Measurements from ENCODE around the gene B9D1.

The B9D1 gene

GRCh38 chr17:19322129-19322505, 40.4 kb downstream of the B9D1 start:
- no peak for DNase-seq (ENCODE audit: low read depth in 1 of 2, low spot score in 1 of 2)

- no peak for DNase-seq (ENCODE audit: low read depth in 1 of 2, low spot score in 1 of 2)
Measured at GRCh38 chr17:19321481-19322128, 40.9 kb downstream of the B9D1 start.

- DNase-seq (ENCODE audit: low read depth in 1 of 2, low spot score in 1 of 2) = no peak
Measured at GRCh38 chr17:19320876-19321275, 41.6 kb downstream of the B9D1 start.

GRCh38 chr17:19319771-19320505, 42.6 kb downstream of the B9D1 start:
- no peak for DNase-seq (ENCODE audit: low read depth in 1 of 2, low spot score in 1 of 2)

GRCh38 chr17:19318611-19319010, 43.9 kb downstream of the B9D1 start:
- DNase-seq (ENCODE audit: low read depth in 1 of 2, low spot score in 1 of 2) = no peak

GRCh38 chr17:19317359-19318095, 45.0 kb downstream of the B9D1 start:
- no peak for DNase-seq (ENCODE audit: low read depth in 1 of 2, low spot score in 1 of 2)

GRCh38 chr17:19316761-19317358, 45.7 kb downstream of the B9D1 start:
- DNase-seq (ENCODE audit: low read depth in 1 of 2, low spot score in 1 of 2) = no peak

GRCh38 chr17:19315104-19315503, 47.4 kb downstream of the B9D1 start:
- no peak for DNase-seq (ENCODE audit: low read depth in 1 of 2, low spot score in 1 of 2)

- DNase-seq (ENCODE audit: low read depth in 1 of 2, low spot score in 1 of 2) = no peak
Measured at GRCh38 chr17:19313746-19314651, 48.5 kb downstream of the B9D1 start.

- DNase-seq (ENCODE audit: low read depth in 1 of 2, low spot score in 1 of 2) = no peak
Measured at GRCh38 chr17:19313066-19313745, 49.3 kb downstream of the B9D1 start.

- no peak for DNase-seq (ENCODE audit: low read depth in 1 of 2, low spot score in 1 of 2)
Measured at GRCh38 chr17:19312406-19312805, 50.1 kb downstream of the B9D1 start.

- no peak for DNase-seq (ENCODE audit: low read depth in 1 of 2, low spot score in 1 of 2)
Measured at GRCh38 chr17:19311421-19312215, 50.9 kb downstream of the B9D1 start.

GRCh38 chr17:19311016-19311415, 51.5 kb downstream of the B9D1 start:
- no peak for DNase-seq (ENCODE audit: low read depth in 1 of 2, low spot score in 1 of 2)

GRCh38 chr17:19310151-19310550, 52.4 kb downstream of the B9D1 start:
- DNase-seq (ENCODE audit: low read depth in 1 of 2, low spot score in 1 of 2) = no peak

- no peak for DNase-seq (ENCODE audit: low read depth in 1 of 2, low spot score in 1 of 2)
Measured at GRCh38 chr17:19309701-19310100, 52.8 kb downstream of the B9D1 start.

GRCh38 chr17:19308398-19308797, 54.1 kb downstream of the B9D1 start:
- DNase-seq (ENCODE audit: low read depth in 1 of 2, low spot score in 1 of 2) = no peak

GRCh38 chr17:19307521-19307920, 55.0 kb downstream of the B9D1 start:
- no peak for DNase-seq (ENCODE audit: low read depth in 1 of 2, low spot score in 1 of 2)

- no peak for DNase-seq (ENCODE audit: low read depth in 1 of 2, low spot score in 1 of 2)
Measured at GRCh38 chr17:19306160-19307111, 56.1 kb downstream of the B9D1 start.

Measured in activated T-helper 1 cell treated with anti-CD3 and anti-CD28 coated beads, Interleukin-2, amount 50 U/mL, for 16 hours (primary cell).